Ovary (tissue), 3 donors: ENCODE results near the gene ZNF107.

Experiments
- EP300 ChIP-seq: sonication (generic); formaldehyde crosslinking; IDR thresholded peaks from one replicate; pipeline ENCODE4 v1.6.1; 2017; ENCODE audit warnings: antibody characterized with exemption
- POLR2A ChIP-seq: fragments of 450-650 bp; IDR thresholded peaks from one replicate; pipeline ENCODE4 v1.6.1; 2017; ENCODE audit warnings: antibody characterized with exemption, mild to moderate bottlenecking, moderate library complexity
- TF ChIP-seq, protein P1 (sequence below), 3 donors: fragments of 450-650 bp in 2 of 3; fragments of 200-600 bp in 1 of 3; IDR thresholded peaks; one replicate each; pipeline versions ENCODE4 v1.5.1 to v1.8.0; 2016 to 2022; ENCODE audit warnings: antibody characterized with exemption in 3 of 3, mild to moderate bottlenecking in 1 of 3
- donor health status: DM: no; HTN: no; CAD: no.

- TF ChIP-seq, protein P1, sequence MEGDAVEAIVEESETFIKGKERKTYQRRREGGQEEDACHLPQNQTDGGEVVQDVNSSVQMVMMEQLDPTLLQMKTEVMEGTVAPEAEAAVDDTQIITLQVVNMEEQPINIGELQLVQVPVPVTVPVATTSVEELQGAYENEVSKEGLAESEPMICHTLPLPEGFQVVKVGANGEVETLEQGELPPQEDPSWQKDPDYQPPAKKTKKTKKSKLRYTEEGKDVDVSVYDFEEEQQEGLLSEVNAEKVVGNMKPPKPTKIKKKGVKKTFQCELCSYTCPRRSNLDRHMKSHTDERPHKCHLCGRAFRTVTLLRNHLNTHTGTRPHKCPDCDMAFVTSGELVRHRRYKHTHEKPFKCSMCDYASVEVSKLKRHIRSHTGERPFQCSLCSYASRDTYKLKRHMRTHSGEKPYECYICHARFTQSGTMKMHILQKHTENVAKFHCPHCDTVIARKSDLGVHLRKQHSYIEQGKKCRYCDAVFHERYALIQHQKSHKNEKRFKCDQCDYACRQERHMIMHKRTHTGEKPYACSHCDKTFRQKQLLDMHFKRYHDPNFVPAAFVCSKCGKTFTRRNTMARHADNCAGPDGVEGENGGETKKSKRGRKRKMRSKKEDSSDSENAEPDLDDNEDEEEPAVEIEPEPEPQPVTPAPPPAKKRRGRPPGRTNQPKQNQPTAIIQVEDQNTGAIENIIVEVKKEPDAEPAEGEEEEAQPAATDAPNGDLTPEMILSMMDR (IDR thresholded peaks at IDR 0.05): no peak
- TF ChIP-seq POLR2A: no peak
- TF ChIP-seq EP300: no peak
Measured at GRCh38 chr7:64755865-64756264, 89.9 kb downstream of the ZNF107 start.
